NCI-H1048 (cell line): ENCODE results near the gene TERB1.

ENCODE experiments used
- DNase-seq: peaks from one replicate; lab custom pipeline; 2025; lab: John Stamatoyannopoulos, UW

TERB1 gene

GRCh38 chr16:66705790-66706505 is 95.4 kb downstream of the TERB1 start:
- DNase-seq: no peak
